GM12878 (cell line): ENCODE measurements around the gene TMEM181. TPM values are rescaled to one million over a fixed set of nuclear protein-coding genes. Genes with fewer than 3 reads are reported as not detected.

Experiments
- ATAC-seq: fragments of 200-7000 bp; cut with Tn5 transposase; 3 replicates; pipeline ENCODE4 v1.9.1; 2020; ENCODE audit warnings: mild to moderate bottlenecking, moderate library complexity
- BruUV-seq: library from RNA; stranded (reverse); fragments of 400-500 nt; replicated peaks from 2 replicates; lab custom pipeline; 2021; lab: Mats Ljungman, UMichigan
- CTCF ChIA-PET: fragments of 300-600 bp; sonication (Branson Sonifier 250); formaldehyde crosslinking; extraction: SDS; loops from one replicate; lab custom pipeline; 2021; ENCODE audit warnings: inconsistent platforms; lab: Yijun Ruan, JAX
- POLR2A ChIA-PET: fragments of 350-600 bp; formaldehyde crosslinking; extraction: SDS; loops from one replicate; lab custom pipeline; 2021; ENCODE audit warnings: inconsistent platforms; lab: Charles Lee
- RAD21 ChIA-PET: fragments of 300-600 bp; sonication (Branson Sonifier 250); formaldehyde crosslinking; loops from one replicate; lab custom pipeline; 2023; ENCODE audit warnings: antibody characterized with exemption; ENCODE audit not compliant: unreplicated experiment; lab: Charles Lee
- SMC1A ChIA-PET: fragments of 300-600 bp; sonication (Branson Sonifier 250); formaldehyde crosslinking; loops from one replicate; lab custom pipeline; 2023; ENCODE audit not compliant: unreplicated experiment, uncharacterized antibody; lab: Charles Lee
- DNase-seq: peaks from one replicate; pipeline ENCODE4 v3.0.0-alpha.2; 2011; ENCODE audit warnings: low read depth, low spot score
- FAIRE-seq: peaks from 3 replicates; lab custom pipeline; 2011; peaks lifted over from hg19 to GRCh38; lab: Jason Lieb, UNC
- H2AFZ ChIP-seq: 2 replicates; pipeline ENCODE4 v1.6.0; 2011; ENCODE audit warnings: low read depth, low read length, control low read depth; ENCODE audit not compliant: control insufficient read depth
- H3K27ac ChIP-seq: 2 replicates; pipeline ENCODE4 v1.5.1; 2011; ENCODE audit warnings: control low read depth; ENCODE audit not compliant: control insufficient read depth, insufficient read depth
- H3K27me3 ChIP-seq, 2 experiments: replicated peaks in 1 of 2; 2 replicates each; pipeline versions ENCODE4 v1.6.0 to v1.6.1; 2011; ENCODE audit warnings: low read length in 1 of 2; ENCODE audit not compliant: control insufficient read depth in 2 of 2, insufficient read depth in 2 of 2
- H3K36me3 ChIP-seq, 2 experiments: 2 replicates each; pipeline ENCODE4 v1.5.1; 2011; ENCODE audit warnings: low read length in 1 of 2; ENCODE audit not compliant: control insufficient read depth in 2 of 2, insufficient read depth in 2 of 2
- H3K4me1 ChIP-seq: 2 replicates; pipeline ENCODE4 v1.6.1; 2011; ENCODE audit warnings: mild to moderate bottlenecking, low read length, moderate library complexity, mixed read lengths; ENCODE audit not compliant: control insufficient read depth, insufficient read depth
- H3K4me2 ChIP-seq: 2 replicates; pipeline ENCODE4 v1.6.0; 2011; ENCODE audit warnings: control low read depth; ENCODE audit not compliant: control insufficient read depth, insufficient read depth
- H3K4me3 ChIP-seq: fragments of 200-600 bp; sonication (generic); 2 replicates; pipeline ENCODE4 v1.5.1; 2016
- H3K79me2 ChIP-seq: 2 replicates; pipeline ENCODE4 v1.6.0; 2011; ENCODE audit warnings: low read length; ENCODE audit not compliant: control insufficient read depth, insufficient read depth
- H3K9ac ChIP-seq: 2 replicates; pipeline ENCODE4 v1.8.0; 2011; ENCODE audit warnings: low read length, control low read depth, mixed read lengths; ENCODE audit not compliant: control insufficient read depth, insufficient read depth
- H3K9me3 ChIP-seq: replicated peaks from 3 replicates; pipeline ENCODE4 v1.5.1; 2011; ENCODE audit warnings: mild to moderate bottlenecking, low read length; ENCODE audit not compliant: control insufficient read depth, insufficient read depth
- H4K20me1 ChIP-seq: 2 replicates; pipeline ENCODE4 v1.6.0; 2011; ENCODE audit not compliant: control insufficient read depth, insufficient read depth
- CEBPB ChIP-seq, 2 experiments: fragments of 150-350 bp in 1 of 2; IDR thresholded peaks; 2 replicates each; pipeline ENCODE4 v1.6.1; 2012 to 2014; ENCODE audit warnings: low read depth in 2 of 2, low read length in 2 of 2, borderline replicate concordance in 1 of 2, inconsistent platforms in 1 of 2
- CHD1 ChIP-seq: IDR thresholded peaks from 2 replicates; pipeline ENCODE4 v1.6.1; 2012; ENCODE audit warnings: low read depth, low read length, improper control_type of control experiment
- GABPA ChIP-seq: IDR thresholded peaks from 2 replicates; pipeline ENCODE4 v1.6.1; 2014; ENCODE audit warnings: antibody characterized with exemption, low read depth, mild to moderate bottlenecking, inconsistent platforms
- MXI1 ChIP-seq: fragments of 150-350 bp; IDR thresholded peaks from 2 replicates; pipeline ENCODE4 v1.6.1; 2011; ENCODE audit warnings: low read depth, mild to moderate bottlenecking, inconsistent platforms, low read length, improper control_type of control experiment
- NR2C2 ChIP-seq: IDR thresholded peaks from 2 replicates; pipeline ENCODE4 v1.6.1; 2011; ENCODE audit warnings: borderline replicate concordance, low read depth; ENCODE audit not compliant: control insufficient read depth, insufficient read length
- PML ChIP-seq: IDR thresholded peaks from 2 replicates; pipeline ENCODE4 v1.6.1; 2012; ENCODE audit warnings: low read length, inconsistent platforms
- SIN3A ChIP-seq: IDR thresholded peaks from 2 replicates; pipeline ENCODE4 v1.6.1; 2012; ENCODE audit warnings: low read depth, low read length, improper control_type of control experiment
- TCF7 ChIP-seq: IDR thresholded peaks from 2 replicates; pipeline ENCODE4 v1.6.1; 2014; ENCODE audit warnings: antibody characterized with exemption, borderline replicate concordance
- WGBS: methylation state at CpG from one replicate; pipeline ENCODE4 v1.1.6; 2016; ENCODE audit warnings: low lambda C conversion rate; ENCODE audit not compliant: insufficient replicate concordance, insufficient coverage; ENCODE audit errors: missing lambda C conversion rate; 5-methylcytosine and 5-hydroxymethylcytosine counted together
- in situ Hi-C: fragments of 300-500 bp; cut with MboI; formaldehyde crosslinking; loops from 9 replicates; pipeline ENCODE4 v1.14.3; 2018; ENCODE audit warnings: mixed read lengths
- intact Hi-C: fragments of 100-400 bp; cut with micrococcal nuclease; formaldehyde crosslinking; loops from one replicate; pipeline ENCODE4 v1.14.2; 2022; ENCODE audit not compliant: unreplicated experiment
- polyA plus RNA-seq, 11 experiments: library from polyadenylated mRNA; depleted of rRNA in 4 of 11; unstranded in 6 of 11; stranded (reverse) in 5 of 11; fragments of >200 nt; fragmentation: Nextera tagmentation in 4 of 11; fragmentation: Illumina TruSeq in 1 of 11; extraction: Ambion mirVana in 4 of 11; extraction: Trizol in 1 of 11; gene quantifications; 1 replicate in 1 of 11; 2 replicates in 10 of 11; pipeline versions ENCODE4 v1.2.1 to v1.2.3, GENCODE V29; 2011 to 2016; ENCODE audit warnings: inconsistent platforms in 2 of 11, missing spikeins in 2 of 11, low read depth in 1 of 11
- total RNA-seq, 4 experiments: library from RNA; depleted of rRNA in 3 of 4; stranded (reverse); fragments of >200 nt in 3 of 4; fragmentation: Illumina TruSeq in 1 of 4; extraction: Trizol in 1 of 4; gene quantifications; 2 replicates each; pipeline versions ENCODE4 v1.2.1 to v1.2.3, GENCODE V29; 2013 to 2021
- TF ChIP-seq, protein P1 (sequence below): fragments of 450-650 bp; conservative IDR thresholded peaks from 2 replicates; pipeline ENCODE4 v1.6.1; 2017; ENCODE audit warnings: mild to moderate bottlenecking, moderate library complexity

TMEM181 gene
- total and polyA plus RNA-seq, 10 of the 15 experiments (the other 5 are each of a cell fraction or from before 2014, with no cell fraction given) = 1.5 to 7.9 (median 5.2) TPM

DNA sequence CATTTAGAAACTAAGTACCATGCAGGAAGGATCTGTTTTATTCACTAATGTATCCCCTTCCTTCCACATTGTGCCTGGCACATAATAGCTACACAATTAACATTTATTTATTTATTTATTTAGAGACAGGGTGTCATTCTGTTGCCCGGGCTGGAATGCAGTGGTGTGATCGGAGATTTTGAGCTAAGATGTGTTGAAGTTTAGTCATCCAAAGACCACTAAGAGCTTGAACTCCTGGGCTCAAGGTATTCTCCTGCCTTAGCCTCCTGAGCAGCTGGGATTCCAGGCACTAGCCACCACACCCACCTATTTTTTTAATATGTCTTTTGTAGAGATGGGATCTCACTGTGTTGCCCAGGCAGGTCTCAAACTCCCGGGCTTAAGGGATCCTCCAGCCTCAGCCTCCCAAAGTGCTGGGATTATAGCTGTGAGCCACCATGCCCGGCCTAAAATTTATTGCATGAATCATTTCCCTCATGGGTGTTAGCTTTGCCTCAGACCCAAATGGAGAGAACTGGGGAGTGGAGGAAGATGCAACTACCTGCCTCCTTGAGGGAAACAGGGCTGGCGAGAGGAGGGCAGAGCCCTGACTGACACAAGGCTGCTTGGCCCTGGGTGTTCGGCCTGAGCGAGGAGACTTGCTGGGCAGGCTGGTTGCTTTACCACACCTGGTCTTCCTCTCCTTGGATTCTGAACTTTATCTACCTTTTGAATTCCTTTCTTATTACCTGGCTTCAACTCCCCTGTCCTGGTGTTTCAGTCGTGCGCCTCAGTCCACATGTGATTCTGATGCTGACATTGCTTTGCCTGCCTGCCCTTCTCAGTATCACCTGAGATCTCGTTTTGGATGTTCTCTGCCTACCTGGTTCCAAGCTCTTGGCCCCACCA lies 86.4 kb downstream of the TMEM181 start:
- BruUV-seq = no TSS peak
- H2AFZ ChIP-seq = no peak overlapping the region
- H3K9ac ChIP-seq = no peak overlapping the region
- peaks cover 26% of the 10 kb centered on the region for H3K79me2 ChIP-seq
- FAIRE-seq = no peak
- H3K27me3 ChIP-seq = no peaks in the 10 kb centered on the region
- in situ Hi-C loops (no loop called here), intact Hi-C loops (loop anchor here (5.0 kb wide), 2 partner anchors 46 to 171 kb away; partner anchors contain the start of gene EZR)
- no peak overlapping the region for H3K27ac ChIP-seq
- H4K20me1 ChIP-seq = no peaks in the 10 kb centered on the region
- no peak overlapping the region for H3K4me2 ChIP-seq
- H3K9me3 ChIP-seq = no peaks in the 10 kb centered on the region
- peaks cover 29% of the 10 kb centered on the region for H3K4me1 ChIP-seq
- ChIA-PET RAD21 (interaction anchor here (0.9 to 3.4 kb wide), 3 partner anchors 45 to 399 kb away, joined by 3 to 28 read pairs (median 4); partner anchors contain the start of gene TAGAP), SMC1A (interaction anchor here (0.6 to 5.4 kb wide), 7 partner anchors 14 to 326 kb away, joined by 3 to 41 read pairs (median 3); no protein-coding TSS in a partner anchor), CTCF (interaction anchor here (0.5 to 10.4 kb wide), 9 partner anchors 7 to 425 kb away, joined by 3 to 72 read pairs (median 4); no protein-coding TSS in a partner anchor), POLR2A (interaction anchor here (0.5 to 1.1 kb wide), 4 partner anchors 14 to 434 kb away, joined by 3 to 5 read pairs (median 4); no protein-coding TSS in a partner anchor)
- TF ChIP-seq SIN3A (no peak), MXI1 (no peak), NR2C2 (no peak), TCF7 (no peak), CHD1 (no peak), CEBPB (IDR thresholded peaks at IDR 0.05; ENCODE audit: borderline replicate concordance in 1 of 2, low read depth in 2 of 2, low read length in 2 of 2) (no peak), GABPA (no peak), PML (no peak)
- TF ChIP-seq, protein P1, sequence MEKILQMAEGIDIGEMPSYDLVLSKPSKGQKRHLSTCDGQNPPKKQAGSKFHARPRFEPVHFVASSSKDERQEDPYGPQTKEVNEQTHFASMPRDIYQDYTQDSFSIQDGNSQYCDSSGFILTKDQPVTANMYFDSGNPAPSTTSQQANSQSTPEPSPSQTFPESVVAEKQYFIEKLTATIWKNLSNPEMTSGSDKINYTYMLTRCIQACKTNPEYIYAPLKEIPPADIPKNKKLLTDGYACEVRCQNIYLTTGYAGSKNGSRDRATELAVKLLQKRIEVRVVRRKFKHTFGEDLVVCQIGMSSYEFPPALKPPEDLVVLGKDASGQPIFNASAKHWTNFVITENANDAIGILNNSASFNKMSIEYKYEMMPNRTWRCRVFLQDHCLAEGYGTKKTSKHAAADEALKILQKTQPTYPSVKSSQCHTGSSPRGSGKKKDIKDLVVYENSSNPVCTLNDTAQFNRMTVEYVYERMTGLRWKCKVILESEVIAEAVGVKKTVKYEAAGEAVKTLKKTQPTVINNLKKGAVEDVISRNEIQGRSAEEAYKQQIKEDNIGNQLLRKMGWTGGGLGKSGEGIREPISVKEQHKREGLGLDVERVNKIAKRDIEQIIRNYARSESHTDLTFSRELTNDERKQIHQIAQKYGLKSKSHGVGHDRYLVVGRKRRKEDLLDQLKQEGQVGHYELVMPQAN = no peak
- 88% methylated on average over 10 of the region's 10 CpGs for WGBS
- no peak overlapping the region for H3K4me3 ChIP-seq
- DNase-seq = no peak
- ATAC-seq = no peak
- no peaks in the 10 kb centered on the region for H3K36me3 ChIP-seq
